ACC112 (cell line): ENCODE results near the gene CTXND1.

Experiments
- H2AFZ ChIP-seq: fragments of 200-600 bp; sonication (generic); one replicate; pipeline ENCODE4 v1.6.0; 2017; ENCODE audit warnings: antibody characterized with exemption, low read length; ENCODE audit not compliant: unreplicated experiment
- H3K27ac ChIP-seq: fragments of 200-600 bp; sonication (generic); 2 replicates; pipeline ENCODE4 v1.5.1; 2014; ENCODE audit warnings: low read depth, mild to moderate bottlenecking, antibody characterized with exemption, low read length, moderate library complexity
- H3K27me3 ChIP-seq: fragments of 200-600 bp; sonication (generic); 2 replicates; pipeline ENCODE4 v1.6.1; 2014; ENCODE audit warnings: mild to moderate bottlenecking, antibody characterized with exemption, low read length, moderate library complexity, mixed read lengths; ENCODE audit not compliant: insufficient read depth
- H3K36me3 ChIP-seq: fragments of 200-600 bp; sonication (generic); 2 replicates; pipeline ENCODE4 v1.6.1; 2016; ENCODE audit warnings: mild to moderate bottlenecking, antibody characterized with exemption, low read length, moderate library complexity, mixed read lengths; ENCODE audit not compliant: insufficient read depth
- H3K4me1 ChIP-seq: fragments of 200-600 bp; sonication (generic); one replicate; pipeline ENCODE4 v1.6.1; 2016; ENCODE audit warnings: low read length, mixed read lengths; ENCODE audit not compliant: insufficient read depth, unreplicated experiment, control insufficient read depth
- H3K4me3 ChIP-seq: fragments of 200-600 bp; sonication (generic); 2 replicates; pipeline ENCODE4 v1.5.1; 2014; ENCODE audit warnings: mild to moderate bottlenecking, low read depth, low read length
- H3K79me2 ChIP-seq: fragments of 200-600 bp; sonication (generic); one replicate; pipeline ENCODE4 v1.6.0; 2016; ENCODE audit warnings: low read length; ENCODE audit not compliant: control insufficient read depth, unreplicated experiment, insufficient read depth

CTXND1 gene

GRCh38 chr15:80275961-80276360, 23.9 kb upstream of the CTXND1 start:
- no peaks in the 10 kb centered on the region for H3K79me2 ChIP-seq
- H3K4me1 ChIP-seq, result no peaks in the 10 kb centered on the region
- H3K27ac ChIP-seq, result no peak overlapping the region

GRCh38 chr15:80274996-80275395, 23.0 kb upstream of the CTXND1 start:
- Histone ChIP-seq H3K27ac (no peak overlapping the region), H3K79me2 (no peaks in the 10 kb centered on the region), H3K36me3 (no peaks in the 10 kb centered on the region), H3K4me1 (no peaks in the 10 kb centered on the region), H2AFZ (no peak overlapping the region), H3K27me3 (peaks cover 37% of the 10 kb centered on the region), H3K4me3 (no peak overlapping the region)

More at GRCh38 chr15:80275961-80276360, 23.9 kb upstream of the CTXND1 start:
- H3K27me3 ChIP-seq, result peaks cover 27% of the 10 kb centered on the region
- no peak overlapping the region for H2AFZ ChIP-seq
- H3K36me3 ChIP-seq, result no peaks in the 10 kb centered on the region
- no peak overlapping the region for H3K4me3 ChIP-seq

GRCh38 chr15:80274554-80274953, 22.5 kb upstream of the CTXND1 start:
- H2AFZ ChIP-seq, result no peak overlapping the region
- no peak overlapping the region for H3K4me3 ChIP-seq

DNA sequence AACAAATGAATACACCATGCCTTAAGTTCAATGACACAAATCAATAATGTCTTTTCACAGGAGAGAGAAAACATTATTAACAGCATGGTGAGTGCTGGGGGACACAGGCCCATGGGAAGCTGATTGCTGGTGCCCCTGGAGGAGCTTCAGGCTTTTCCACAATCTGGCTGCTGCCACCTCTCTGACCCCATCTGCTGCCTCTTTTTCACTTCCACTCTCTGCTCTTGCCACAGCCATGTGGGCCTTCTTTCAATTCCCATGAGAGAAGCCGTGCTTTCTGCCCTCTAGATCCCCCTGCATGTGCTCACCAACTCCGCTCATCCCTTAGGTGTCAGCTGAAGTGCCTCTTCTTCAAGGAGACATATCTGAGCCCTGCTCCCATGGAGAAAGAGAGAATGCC, 21.0 kb upstream of the CTXND1 start:
- Histone ChIP-seq H3K4me1 (no peaks in the 10 kb centered on the region), H3K4me3 (no peak overlapping the region), H3K27ac (no peak overlapping the region), H3K27me3 (peaks cover 53% of the 10 kb centered on the region), H3K36me3 (no peaks in the 10 kb centered on the region), H3K79me2 (no peaks in the 10 kb centered on the region), H2AFZ (no peak overlapping the region)

More at GRCh38 chr15:80274554-80274953, 22.5 kb upstream of the CTXND1 start:
- Histone ChIP-seq H3K27ac (no peak overlapping the region), H3K4me1 (no peaks in the 10 kb centered on the region), H3K36me3 (no peaks in the 10 kb centered on the region), H3K79me2 (no peaks in the 10 kb centered on the region), H3K27me3 (peaks cover 40% of the 10 kb centered on the region)

GRCh38 chr15:80270472-80270871, 18.5 kb upstream of the CTXND1 start:
- no peak overlapping the region for H3K4me3 ChIP-seq
- no peak overlapping the region for H2AFZ ChIP-seq
- H3K79me2 ChIP-seq, result no peaks in the 10 kb centered on the region
- H3K27me3 ChIP-seq, result peaks cover 66% of the 10 kb centered on the region
- no peak overlapping the region for H3K27ac ChIP-seq
- H3K36me3 ChIP-seq, result no peaks in the 10 kb centered on the region
- no peaks in the 10 kb centered on the region for H3K4me1 ChIP-seq

DNA sequence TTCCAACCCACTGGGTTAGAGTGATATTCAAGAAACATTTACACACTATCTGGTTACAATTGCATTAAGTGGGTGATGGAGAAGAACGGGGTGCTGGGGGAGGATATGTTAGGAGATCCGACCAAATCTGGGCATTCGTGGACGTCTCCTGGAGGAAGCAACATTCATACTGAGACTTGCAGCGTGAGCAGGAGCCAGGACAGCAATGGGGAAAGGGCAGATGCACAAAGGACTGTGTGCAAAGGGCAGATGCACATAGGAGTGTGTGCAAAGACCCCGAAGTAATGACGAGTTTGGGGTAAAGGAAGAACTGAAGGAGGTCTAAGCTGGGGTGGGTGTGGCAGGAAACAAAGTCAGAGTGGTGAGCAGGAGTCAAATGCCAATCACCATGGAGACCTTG, 16.1 kb upstream of the CTXND1 start:
- no peak overlapping the region for H3K27ac ChIP-seq

GRCh38 chr15:80267658-80268057, 15.6 kb upstream of the CTXND1 start:
- no peak overlapping the region for H3K4me3 ChIP-seq
- no peaks in the 10 kb centered on the region for H3K36me3 ChIP-seq
- H3K27me3 ChIP-seq, result peaks cover 63% of the 10 kb centered on the region
- H3K4me1 ChIP-seq, result no peaks in the 10 kb centered on the region
- no peak overlapping the region for H3K27ac ChIP-seq
- H3K79me2 ChIP-seq, result no peaks in the 10 kb centered on the region
- no peak overlapping the region for H2AFZ ChIP-seq

More for the DNA sequence above, 16.1 kb upstream of the CTXND1 start:
- Histone ChIP-seq H3K79me2 (no peaks in the 10 kb centered on the region), H3K27me3 (peaks cover 65% of the 10 kb centered on the region), H3K4me3 (no peak overlapping the region), H3K36me3 (no peaks in the 10 kb centered on the region), H3K4me1 (no peaks in the 10 kb centered on the region), H2AFZ (no peak overlapping the region)

DNA sequence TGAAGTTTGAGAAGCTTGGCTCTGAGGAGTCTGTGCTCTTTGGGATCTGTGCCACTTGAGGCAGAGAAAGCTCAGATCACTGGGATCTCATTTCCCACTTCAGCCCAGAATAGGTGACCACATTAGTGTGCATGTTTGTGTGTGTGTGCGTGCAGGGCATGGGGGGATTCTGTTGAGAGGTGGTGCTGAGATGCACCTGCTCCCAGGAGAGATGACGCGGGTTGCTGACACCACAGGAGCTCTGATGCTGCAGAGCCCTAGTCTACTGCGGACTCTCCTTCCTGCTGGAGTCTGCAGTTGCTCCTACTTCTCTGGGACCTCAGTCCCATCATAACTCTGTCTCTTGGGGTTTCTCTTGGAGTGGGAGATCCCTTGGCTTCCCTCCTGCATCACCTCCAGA, 14.7 kb upstream of the CTXND1 start:
- Histone ChIP-seq H3K27ac (no peak overlapping the region), H3K27me3 (peaks cover 60% of the 10 kb centered on the region), H3K4me3 (no peak overlapping the region), H2AFZ (no peak overlapping the region), H3K4me1 (no peaks in the 10 kb centered on the region), H3K79me2 (no peaks in the 10 kb centered on the region), H3K36me3 (no peaks in the 10 kb centered on the region)

- no peak overlapping the region for H2AFZ ChIP-seq
- H3K4me1 ChIP-seq, result no peaks in the 10 kb centered on the region
- H3K27ac ChIP-seq, result no peak overlapping the region
- H3K4me3 ChIP-seq, result no peak overlapping the region
- no peaks in the 10 kb centered on the region for H3K36me3 ChIP-seq
- H3K79me2 ChIP-seq, result no peaks in the 10 kb centered on the region
- H3K27me3 ChIP-seq, result peaks cover 61% of the 10 kb centered on the region
Observed at GRCh38 chr15:80266113-80266512, 14.1 kb upstream of the CTXND1 start.

- H3K27me3 ChIP-seq, result peaks cover 61% of the 10 kb centered on the region
- H3K4me3 ChIP-seq, result no peak overlapping the region
Observed at GRCh38 chr15:80265021-80265420, 13.0 kb upstream of the CTXND1 start.

GRCh38 chr15:80264031-80264430, 12.0 kb upstream of the CTXND1 start:
- Histone ChIP-seq H3K79me2 (no peaks in the 10 kb centered on the region), H3K4me1 (no peaks in the 10 kb centered on the region), H3K27me3 (peaks cover 64% of the 10 kb centered on the region), H3K27ac (no peak overlapping the region), H2AFZ (no peak overlapping the region), H3K36me3 (no peaks in the 10 kb centered on the region), H3K4me3 (no peak overlapping the region)

More at GRCh38 chr15:80265021-80265420, 13.0 kb upstream of the CTXND1 start:
- H3K79me2 ChIP-seq, result no peaks in the 10 kb centered on the region
- H3K27ac ChIP-seq, result no peak overlapping the region
- no peak overlapping the region for H2AFZ ChIP-seq
- H3K4me1 ChIP-seq, result no peaks in the 10 kb centered on the region
- H3K36me3 ChIP-seq, result no peaks in the 10 kb centered on the region
